BJ (cell line): ENCODE data around the gene DNAJA3. TPM values are rescaled to one million over a fixed set of nuclear protein-coding genes. Genes with fewer than 3 reads are reported as not detected.

Experiments used
- CTCF ChIA-PET: fragments of 350-600 bp; formaldehyde crosslinking; extraction: SDS; loops from one replicate; lab custom pipeline; 2021; ENCODE audit warnings: antibody characterized with exemption, inconsistent platforms; lab: Yijun Ruan, JAX
- POLR2A ChIA-PET: fragments of 300-600 bp; sonication (Branson Sonifier 250); formaldehyde crosslinking; extraction: SDS; loops from one replicate; lab custom pipeline; 2021; ENCODE audit warnings: antibody characterized with exemption; lab: Charles Lee
- DNase-seq: peaks from one replicate; pipeline ENCODE4 v3.0.0-alpha.2; 2011; ENCODE audit warnings: low read depth
- H3K27me3 ChIP-seq: 2 replicates; pipeline ENCODE4 v1.6.0; 2011; ENCODE audit warnings: low read length; ENCODE audit not compliant: control insufficient read depth, insufficient read depth
- H3K36me3 ChIP-seq: 2 replicates; pipeline ENCODE4 v1.5.1; 2011; ENCODE audit warnings: low read length; ENCODE audit not compliant: control insufficient read depth, insufficient read depth
- H3K4me3 ChIP-seq: 2 replicates; pipeline ENCODE4 v1.5.1; 2011; ENCODE audit warnings: low read depth, mild to moderate bottlenecking, control low read depth, low read length
- polyA plus RNA-seq: library from polyadenylated mRNA; depleted of rRNA; stranded (reverse); fragments of >200 nt; gene quantifications from 2 replicates; pipeline ENCODE4 v1.2.3, GENCODE V29; 2011
- TF ChIP-seq, protein P1 (sequence below): IDR thresholded peaks from 2 replicates; pipeline ENCODE4 v1.5.1; 2011; ENCODE audit warnings: low read depth, mild to moderate bottlenecking, control low read depth, inconsistent platforms, low read length, moderate library complexity; ENCODE audit not compliant: insufficient read depth

The DNAJA3 gene
- polyA plus RNA-seq, 1 experiment = 48.8 TPM

DNA sequence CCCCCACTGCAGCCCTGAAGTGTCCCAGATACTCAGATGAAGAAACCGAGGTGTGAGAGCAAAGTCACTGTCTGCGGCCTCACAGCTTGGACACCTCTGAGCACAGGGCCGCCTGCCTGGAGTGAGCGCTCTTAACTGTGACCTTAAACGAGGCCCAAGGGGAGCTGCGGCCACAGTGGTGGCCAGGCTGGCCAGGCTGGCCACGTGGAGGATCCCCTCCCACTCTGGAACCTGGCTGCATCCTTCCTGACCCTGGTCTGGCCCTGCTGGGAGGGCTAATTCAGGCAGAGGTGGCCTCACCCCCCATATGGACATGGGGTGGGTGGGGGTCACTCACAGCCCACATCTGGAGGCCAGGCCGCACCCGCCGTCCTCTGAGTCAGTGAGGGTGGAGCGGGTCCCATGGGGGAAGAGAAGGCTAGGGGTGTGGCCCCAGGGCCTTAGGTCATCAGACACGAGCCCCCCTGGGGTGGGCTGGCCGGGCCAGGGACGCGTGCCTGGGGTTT, 47.5 kb upstream of the DNAJA3 start:
- no peaks in the 10 kb centered on the region for H3K27me3 ChIP-seq
- ChIA-PET CTCF (interaction anchor here (0.6 to 8.1 kb wide), 5 partner anchors 14 to 394 kb away, joined by 3 to 48 read pairs (median 3); partner anchors contain the start of gene PAM16), POLR2A (no interaction called here)
- DNase-seq = no peak
- H3K36me3 ChIP-seq = peaks cover 57% of the 10 kb centered on the region
- no peak overlapping the region for H3K4me3 ChIP-seq
- TF ChIP-seq, protein P1, sequence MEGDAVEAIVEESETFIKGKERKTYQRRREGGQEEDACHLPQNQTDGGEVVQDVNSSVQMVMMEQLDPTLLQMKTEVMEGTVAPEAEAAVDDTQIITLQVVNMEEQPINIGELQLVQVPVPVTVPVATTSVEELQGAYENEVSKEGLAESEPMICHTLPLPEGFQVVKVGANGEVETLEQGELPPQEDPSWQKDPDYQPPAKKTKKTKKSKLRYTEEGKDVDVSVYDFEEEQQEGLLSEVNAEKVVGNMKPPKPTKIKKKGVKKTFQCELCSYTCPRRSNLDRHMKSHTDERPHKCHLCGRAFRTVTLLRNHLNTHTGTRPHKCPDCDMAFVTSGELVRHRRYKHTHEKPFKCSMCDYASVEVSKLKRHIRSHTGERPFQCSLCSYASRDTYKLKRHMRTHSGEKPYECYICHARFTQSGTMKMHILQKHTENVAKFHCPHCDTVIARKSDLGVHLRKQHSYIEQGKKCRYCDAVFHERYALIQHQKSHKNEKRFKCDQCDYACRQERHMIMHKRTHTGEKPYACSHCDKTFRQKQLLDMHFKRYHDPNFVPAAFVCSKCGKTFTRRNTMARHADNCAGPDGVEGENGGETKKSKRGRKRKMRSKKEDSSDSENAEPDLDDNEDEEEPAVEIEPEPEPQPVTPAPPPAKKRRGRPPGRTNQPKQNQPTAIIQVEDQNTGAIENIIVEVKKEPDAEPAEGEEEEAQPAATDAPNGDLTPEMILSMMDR = no peak

DNA sequence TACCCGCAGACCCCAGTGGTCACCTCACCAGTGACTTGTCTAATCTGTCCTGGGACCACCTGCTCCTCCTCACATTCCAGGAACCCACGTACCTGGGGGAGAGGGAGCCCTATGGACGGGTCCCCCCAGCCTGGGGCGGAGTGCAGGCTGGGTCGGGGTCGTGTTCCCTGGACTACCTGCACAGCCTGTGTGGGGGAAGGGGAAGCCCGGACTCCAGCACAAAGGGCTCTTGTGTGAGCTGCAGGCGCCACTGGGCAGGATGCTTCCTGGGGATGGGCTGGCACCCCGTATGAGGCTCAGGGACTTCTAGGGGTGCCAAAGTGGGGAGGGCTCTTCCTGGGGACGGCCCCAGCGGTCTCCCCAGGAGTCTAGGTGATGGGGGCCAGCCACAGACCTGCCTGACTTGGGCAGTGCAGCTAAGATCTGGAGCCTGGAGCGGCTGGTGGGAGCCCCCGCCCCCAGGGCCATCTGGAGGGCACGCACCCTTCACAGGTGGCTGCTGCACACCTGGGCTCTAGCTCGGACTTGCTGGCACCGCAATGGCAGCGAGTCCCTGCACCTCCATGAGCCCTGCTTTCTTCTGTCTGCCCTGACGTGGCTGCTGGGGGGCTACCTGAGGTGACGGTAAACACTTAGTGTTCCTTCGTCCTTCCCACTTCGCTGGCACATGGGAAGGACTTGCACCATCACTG, 46.5 kb upstream of the DNAJA3 start:
- no peak overlapping the region for H3K4me3 ChIP-seq
- ChIA-PET CTCF (interaction anchor here (1.0 to 8.1 kb wide), 4 partner anchors 9 to 28 kb away, joined by 3 to 48 read pairs (median 4); partner anchors contain the start of gene PAM16), POLR2A (interaction anchor here (1.5 kb wide), 1 partner anchor 10 kb away, joined by 3 read pairs; no protein-coding TSS in a partner anchor)
- TF ChIP-seq, protein P1 = no peak
- no peaks in the 10 kb centered on the region for H3K27me3 ChIP-seq
- no peak for DNase-seq
- peaks cover 61% of the 10 kb centered on the region for H3K36me3 ChIP-seq

DNA sequence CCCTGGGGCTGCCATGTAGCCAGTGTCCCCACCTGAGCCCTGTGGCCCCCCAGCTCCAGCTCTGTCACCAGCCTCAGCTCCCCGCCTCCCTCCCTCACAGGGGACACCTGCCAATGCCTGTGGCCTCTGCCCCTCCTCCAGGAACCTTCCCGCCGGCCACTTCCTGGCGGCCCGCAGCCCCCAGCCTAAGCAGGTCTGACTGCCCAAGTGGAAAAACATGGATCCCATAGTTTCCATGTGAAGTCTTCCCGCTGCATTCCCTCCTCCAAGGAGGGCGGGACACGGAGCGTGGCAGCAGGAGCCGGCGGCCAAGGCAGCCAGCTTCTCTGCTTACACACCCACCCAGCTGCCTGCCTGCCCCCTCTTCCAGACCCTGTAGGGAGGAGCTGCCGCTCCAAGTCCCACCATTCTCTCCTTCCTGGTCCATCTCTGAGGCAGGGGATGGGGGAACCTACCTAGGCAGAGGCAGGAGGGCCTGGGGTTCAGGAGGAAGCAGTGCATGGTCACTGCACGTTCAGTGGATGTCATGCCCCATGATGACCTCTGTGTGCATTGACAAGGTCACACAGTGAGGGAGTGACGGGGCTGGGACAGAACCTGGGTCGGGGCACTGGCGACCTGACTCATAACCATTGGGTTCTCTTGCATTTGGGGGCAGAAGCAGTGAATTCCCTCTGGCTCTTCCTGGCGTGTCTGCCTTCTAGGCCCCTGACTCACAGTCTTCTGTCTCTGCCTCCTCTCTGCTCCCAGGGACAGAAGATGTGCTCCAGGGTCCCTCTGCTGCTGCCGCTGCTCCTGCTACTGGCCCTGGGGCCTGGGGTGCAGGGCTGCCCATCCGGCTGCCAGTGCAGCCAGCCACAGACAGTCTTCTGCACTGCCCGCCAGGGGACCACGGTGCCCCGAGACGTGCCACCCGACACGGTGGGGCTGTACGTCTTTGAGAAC, 45.3 kb upstream of the DNAJA3 start:
- ChIA-PET POLR2A (interaction anchor here (1.5 kb wide), 1 partner anchor 11 kb away, joined by 3 read pairs; no protein-coding TSS in a partner anchor), CTCF (interaction anchor here (1.2 to 8.1 kb wide), 3 partner anchors 8 to 22 kb away, joined by 4 to 48 read pairs (median 5); no protein-coding TSS in a partner anchor)
- Histone ChIP-seq H3K4me3 (no peak overlapping the region), H3K36me3 (peaks cover 61% of the 10 kb centered on the region), H3K27me3 (no peaks in the 10 kb centered on the region)
- TF ChIP-seq, protein P1 = no peak
- DNase-seq = no peak

DNA sequence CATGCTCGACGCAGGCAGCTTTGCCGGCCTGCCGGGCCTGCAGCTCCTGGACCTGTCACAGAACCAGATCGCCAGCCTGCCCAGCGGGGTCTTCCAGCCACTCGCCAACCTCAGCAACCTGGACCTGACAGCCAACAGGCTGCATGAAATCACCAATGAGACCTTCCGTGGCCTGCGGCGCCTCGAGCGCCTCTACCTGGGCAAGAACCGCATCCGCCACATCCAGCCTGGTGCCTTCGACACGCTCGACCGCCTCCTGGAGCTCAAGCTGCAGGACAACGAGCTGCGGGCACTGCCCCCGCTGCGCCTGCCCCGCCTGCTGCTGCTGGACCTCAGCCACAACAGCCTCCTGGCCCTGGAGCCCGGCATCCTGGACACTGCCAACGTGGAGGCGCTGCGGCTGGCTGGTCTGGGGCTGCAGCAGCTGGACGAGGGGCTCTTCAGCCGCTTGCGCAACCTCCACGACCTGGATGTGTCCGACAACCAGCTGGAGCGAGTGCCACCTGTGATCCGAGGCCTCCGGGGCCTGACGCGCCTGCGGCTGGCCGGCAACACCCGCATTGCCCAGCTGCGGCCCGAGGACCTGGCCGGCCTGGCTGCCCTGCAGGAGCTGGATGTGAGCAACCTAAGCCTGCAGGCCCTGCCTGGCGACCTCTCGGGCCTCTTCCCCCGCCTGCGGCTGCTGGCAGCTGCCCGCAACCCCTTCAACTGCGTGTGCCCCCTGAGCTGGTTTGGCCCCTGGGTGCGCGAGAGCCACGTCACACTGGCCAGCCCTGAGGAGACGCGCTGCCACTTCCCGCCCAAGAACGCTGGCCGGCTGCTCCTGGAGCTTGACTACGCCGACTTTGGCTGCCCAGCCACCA, 44.4 kb upstream of the DNAJA3 start:
- peaks cover 56% of the 10 kb centered on the region for H3K36me3 ChIP-seq
- H3K4me3 ChIP-seq = no peak overlapping the region
- TF ChIP-seq, protein P1 = no peak
- no peaks in the 10 kb centered on the region for H3K27me3 ChIP-seq
- DNase-seq = no peak
- ChIA-PET CTCF (interaction anchor here (1.6 to 8.1 kb wide), 2 partner anchors 20 to 21 kb away, joined by 5 to 48 read pairs; no protein-coding TSS in a partner anchor), POLR2A (no interaction called here)
